CD4-positive, alpha-beta T cell treated with Interleukin-4 for 1 hour (primary cell): ENCODE data around the gene SKA1.
"Not testable (repeated sequence)": the region's sequence is repeated elsewhere in the genome, so short reads cannot be mapped to it uniquely, and the experiment has no call there.

Experiments used
- DNase-seq, 2 donors: peaks; one replicate each; pipeline ENCODE4 v3.0.0-alpha.2; 2020 to 2022

Gene SKA1

DNA sequence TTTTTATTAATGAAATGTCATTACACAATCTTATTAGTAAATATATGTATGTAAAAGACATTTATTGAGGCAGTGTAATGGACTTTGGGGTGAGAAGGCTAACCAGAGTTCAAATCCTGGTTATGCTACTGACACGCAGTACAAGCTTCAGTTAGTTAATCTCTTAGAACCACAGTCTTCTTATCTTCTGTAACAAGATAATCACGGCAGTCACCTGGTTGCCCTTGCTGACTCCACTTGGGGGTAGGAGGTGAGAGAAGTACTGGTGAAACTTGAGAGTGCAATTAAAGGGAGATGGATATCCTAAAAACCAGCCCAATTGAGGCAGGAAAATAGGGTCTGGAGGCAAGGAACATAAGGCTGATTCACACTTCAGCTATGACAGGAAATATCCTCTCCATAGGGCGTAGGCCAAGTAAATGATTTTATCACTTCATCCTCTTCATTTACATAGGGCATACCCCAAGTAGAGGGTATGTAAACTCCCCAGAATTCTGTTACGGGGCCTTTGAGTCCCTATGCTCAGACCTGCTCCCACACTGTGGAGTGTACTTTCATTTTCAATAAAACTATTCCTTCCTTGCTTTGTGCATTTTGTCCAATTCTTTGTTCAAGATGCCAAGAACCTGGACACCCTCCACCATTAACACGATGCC lies 21.3 kb downstream of the SKA1 start:
- DNase-seq = no peak

DNA sequence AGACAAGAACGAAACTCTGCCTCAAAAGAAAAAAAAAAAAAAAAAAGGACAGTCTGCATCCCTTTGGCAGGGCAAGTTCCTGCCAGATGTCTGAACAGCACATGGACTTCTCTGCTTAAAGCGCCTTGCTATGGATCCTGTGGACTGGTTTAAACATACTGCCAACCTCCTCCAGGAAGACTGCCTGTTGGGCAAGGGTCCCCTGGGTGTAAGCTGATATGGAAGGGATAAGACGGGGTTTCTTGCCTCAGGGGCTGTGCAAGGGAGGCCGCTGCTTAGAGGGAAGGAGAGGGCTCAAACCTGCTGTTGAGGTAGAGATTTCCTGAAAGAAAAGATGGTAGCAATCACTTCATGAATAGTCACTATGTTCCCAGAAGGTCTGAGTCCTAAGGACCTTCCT lies 22.2 kb downstream of the SKA1 start:
- no peak for DNase-seq

DNA sequence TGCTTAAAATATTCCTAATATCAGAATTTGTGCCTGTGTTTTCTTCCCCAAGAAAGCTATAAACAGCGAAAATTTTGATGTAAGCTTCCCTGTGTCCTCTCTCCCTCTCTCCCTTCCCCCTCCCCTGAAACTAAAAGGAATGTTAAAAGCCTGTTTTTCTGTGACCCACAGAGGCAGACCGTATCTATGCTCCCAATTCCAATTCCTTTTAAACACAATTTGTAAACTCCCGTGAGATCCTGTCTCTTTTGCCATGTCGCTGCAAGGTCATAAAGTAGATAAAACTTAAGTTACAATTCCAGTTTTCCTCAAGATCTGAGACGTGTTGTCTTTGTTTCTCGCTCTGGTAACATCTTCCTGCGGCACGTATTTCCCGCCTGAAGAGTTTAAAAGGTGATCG lies 23.3 kb downstream of the SKA1 start:
- DNase-seq = no peak

DNA sequence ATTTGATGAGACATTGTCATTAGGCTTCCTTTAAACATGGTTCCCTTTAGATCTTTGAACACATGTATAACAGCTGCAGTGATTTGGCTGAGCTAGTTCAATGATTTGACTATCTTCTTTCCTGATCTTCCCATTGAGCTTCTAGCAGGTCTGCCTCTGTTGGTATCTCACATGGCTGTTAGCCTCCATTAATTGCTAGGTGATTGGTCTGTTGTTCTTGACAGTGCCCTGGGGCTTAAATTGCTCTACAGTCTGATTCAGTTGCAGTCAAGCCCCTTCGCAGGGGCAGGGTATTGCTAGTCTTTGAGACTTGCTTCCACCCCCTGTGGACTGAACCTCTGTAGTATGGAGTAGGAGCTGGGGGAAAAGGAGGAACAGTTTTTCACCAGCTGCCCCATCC lies 24.1 kb downstream of the SKA1 start:
- DNase-seq = no peak

DNA sequence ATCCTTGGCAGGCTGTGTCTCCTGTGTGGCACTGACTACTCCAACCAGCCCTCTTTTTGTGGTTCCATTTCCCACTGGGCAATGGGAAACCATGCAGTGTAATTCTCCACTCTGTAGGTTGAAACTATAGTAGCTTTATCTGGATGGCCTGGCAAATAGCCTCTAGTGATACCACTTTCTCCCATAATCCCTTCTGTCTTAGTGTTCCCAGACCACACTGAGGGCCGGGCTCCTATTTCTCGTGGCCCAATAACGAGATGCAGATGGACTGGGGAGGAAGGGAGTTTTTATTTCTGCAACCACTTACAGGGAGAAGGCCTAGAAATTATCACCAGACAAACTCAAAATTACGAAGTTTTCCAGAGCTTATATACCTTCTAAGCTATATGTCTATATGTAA lies 24.7 kb downstream of the SKA1 start:
- DNase-seq = no peak

DNA sequence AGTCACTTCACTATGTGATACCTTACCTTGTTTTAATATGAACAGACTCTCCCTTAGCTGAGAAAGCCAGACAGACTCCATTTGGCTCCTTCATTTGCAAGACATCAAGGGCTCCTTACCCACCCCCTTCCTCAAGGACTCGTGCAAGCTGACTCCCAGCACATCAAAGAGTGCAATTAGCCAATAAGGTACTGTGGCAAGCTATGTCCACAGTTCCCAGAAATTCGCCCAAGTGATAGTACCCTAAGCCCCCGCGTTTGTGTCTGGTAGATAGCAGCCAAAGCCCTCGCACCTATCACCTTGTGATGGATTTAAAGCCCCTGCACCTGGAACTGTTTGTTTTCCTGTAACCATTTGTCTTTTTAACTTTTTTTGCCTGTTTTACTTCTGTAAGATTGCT lies 25.6 kb downstream of the SKA1 start:
- DNase-seq = not testable (repeated sequence)

DNA sequence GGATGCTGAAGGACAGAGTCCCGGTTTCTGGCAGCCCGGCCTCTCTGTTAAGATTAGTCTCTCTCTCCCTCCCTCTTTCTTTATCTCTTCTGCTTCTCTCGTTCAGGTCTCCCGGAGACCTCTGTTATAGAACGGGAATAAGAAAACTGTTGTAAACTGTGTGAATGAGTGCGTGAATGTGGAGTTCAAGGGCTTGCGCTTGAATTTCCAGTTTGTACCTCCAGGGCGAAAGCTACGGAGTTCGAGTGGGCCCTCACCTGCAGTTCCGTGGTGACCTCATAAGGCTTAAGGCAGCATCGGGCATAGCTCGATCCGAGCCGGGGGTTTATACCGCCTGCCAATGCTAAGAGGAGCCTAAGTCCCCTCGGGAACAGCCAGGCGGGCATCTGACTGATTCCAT lies 26.4 kb downstream of the SKA1 start:
- no peak for DNase-seq

DNA sequence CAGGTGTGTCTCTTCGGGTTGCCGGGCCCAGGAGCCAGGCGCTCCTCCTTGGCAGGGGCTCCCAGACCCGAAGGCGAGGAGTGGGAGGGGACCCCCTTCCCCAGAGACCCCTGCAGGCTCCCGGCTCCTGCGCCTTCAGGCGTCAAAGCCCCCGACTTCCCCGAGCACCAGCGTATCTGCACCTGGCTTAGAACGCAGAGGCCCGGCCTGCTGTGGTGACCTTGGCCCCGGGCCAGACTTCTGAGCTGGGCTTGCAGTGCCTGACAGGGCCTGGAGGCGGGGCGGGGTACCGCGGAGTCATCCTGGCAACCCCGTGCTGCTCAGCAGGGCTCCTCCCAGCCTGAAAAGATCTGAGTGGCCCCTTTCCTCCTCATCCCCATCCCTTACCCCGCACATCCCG lies 27.0 kb downstream of the SKA1 start:
- no peak for DNase-seq

DNA sequence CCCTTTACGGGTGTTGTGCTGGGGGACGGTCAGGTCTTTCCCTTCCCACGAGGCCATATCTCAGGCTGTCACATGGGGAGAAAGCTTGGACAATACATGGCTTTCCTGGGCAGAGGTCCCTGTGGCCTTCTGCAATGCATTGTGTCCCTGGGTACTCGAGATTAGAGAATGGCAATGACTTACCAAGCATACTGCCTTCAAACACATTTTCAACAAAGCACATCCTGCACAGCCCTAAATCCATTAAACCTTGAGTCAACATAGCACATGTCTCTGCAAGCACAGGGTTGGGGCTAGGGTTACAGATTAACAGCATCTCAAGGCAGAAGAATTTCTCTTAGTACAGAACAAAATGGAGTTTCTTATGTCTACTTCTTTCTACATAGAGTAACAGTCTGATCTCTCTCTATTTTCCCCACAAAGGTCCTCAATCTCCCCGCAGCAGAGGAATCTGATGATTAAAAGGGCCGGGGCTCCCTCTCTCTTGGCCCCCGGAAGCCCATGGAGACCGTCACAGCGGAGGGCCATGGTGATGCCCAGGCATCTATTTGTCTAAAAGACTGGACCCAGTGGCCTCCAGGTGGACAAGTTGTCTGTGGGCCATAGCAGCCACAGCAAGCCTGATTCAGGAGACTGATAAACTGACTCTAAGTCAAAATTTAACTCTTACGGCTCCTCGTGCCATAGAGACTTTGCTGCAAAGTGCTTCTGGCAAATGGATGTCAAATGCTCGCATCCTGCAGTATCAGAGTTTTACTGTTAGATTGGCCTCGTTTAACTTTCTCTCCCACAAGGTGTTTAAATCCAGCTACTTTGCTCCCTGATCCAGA lies 30.1 kb downstream of the SKA1 start:
- not testable (repeated sequence) for DNase-seq

DNA sequence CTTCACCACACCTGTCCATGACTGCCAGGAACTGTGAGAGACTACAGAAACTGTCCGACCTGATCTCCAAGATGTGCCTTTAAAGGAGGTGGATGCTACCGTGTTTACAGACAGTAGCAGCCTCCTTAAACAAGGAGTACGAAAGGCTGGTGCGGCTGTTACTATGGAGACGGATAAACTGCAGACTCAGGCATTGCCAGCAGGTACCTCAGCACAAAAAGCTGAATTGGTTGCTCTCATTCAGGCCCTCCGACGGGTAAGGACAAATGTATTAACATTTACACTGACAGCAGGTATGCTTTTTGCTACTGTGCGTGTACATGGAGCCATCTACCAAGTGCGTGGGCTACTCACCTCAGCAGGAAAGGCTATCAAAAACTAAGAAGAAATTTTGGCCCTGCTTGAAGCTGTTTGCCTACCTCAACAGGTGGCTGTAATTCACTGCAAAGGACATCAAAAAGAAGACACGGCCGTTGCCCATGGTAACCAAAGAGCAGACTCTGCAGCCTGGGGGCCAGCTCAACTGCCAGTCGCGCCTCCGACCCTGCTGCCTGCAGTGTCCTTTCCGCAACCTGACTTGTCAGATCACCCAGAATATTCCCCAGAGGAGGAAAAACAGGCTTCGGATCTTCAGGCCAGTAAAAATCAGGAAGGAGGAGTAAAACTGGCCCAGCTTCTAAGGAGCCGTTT lies 30.9 kb downstream of the SKA1 start:
- DNase-seq = no peak

DNA sequence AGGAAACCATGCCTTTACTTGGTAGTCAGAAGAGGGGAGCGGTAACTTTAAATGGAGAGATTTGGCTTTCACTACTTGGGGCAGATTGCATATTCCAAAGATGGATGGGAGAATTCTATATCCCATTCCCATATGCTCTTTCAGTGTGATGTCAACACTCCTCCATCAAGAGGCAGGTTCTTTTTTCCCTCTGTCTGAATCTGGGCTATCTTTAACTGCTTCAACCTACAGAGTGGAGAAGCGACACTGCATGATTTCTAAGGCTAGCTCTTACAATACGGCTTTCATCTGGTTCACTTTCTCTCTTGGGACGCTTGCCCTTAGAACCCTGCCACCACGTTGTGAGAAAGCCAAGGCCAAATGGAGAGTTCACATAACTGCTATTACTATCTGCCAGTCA lies 34.4 kb downstream of the SKA1 start:
- no peak for DNase-seq

DNA sequence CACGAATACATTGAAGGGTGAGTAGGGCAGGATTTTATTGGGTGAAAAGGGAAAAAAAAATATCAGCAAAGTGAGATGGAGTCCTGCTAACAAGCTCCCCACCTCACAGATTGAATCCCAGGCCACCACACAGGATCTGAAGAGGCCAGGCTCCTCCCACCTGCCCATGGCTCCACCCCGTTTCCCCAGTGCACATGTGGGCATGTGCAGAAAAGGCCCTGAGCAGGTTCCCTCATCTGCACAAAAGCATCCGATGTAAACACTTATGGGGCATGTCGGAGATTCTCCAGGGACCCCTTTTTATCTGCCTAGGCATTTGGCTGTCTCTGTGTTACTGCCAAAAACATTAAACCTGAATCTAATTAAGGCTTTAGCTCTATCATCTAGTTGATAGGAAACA lies 35.2 kb downstream of the SKA1 start:
- DNase-seq = no peak

DNA sequence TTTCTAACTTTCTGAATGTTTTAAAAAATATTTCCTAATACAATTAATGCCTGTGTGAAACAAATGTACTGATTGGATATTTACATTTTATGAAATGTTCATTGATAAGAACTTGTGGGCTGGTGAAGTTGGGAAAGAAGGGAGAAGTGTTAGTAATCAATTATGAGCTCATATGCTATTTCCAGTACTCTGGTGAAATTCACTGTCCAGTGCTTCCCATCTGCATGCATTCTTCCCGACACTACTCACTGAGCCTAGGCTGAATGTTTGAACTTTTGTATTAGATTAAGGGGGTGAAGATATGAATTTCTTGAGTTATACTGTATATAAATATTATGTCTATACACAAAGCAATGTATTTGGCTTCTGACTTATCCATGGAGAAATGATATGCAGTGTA lies 36.0 kb downstream of the SKA1 start:
- no peak for DNase-seq

DNA sequence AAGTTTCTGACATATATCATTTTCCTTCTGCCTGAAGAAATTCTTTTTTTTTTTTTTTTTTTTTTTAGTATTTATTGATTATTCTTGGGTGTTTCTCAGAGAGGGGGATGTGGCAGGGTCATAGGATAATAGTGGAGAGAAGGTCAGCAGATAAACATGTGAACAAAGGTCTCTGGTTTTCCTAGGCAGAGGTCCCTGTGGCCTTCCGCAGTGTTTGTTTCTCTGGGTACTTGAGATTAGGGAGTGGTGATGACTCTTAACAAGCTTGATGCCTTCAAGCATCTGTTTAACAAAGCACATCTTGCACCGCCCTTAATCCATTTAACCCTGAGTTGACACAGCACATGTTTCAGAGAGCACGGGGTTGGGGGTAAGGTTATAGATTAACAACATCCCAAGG lies 42.0 kb downstream of the SKA1 start:
- not testable (repeated sequence) for DNase-seq

DNA sequence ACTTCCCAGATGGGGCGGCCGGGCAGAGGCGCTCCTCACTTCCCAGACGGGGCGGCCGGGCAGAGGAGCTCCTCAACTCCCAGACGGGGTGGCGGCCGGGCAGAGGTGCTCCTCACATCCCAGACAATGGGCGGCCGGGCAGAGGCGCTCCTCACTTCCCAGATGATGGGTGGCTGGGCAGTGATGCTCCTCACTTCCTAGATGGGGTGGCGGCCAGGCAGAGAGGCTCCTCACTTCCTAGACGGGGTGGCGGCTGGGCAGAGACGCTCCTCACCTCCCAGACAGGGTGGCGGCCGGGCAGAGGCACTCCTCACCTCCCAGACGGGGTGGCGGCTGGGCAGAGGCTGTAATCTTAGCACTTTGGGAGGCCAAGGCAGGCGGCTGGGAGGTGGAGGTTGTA lies 42.9 kb downstream of the SKA1 start:
- not testable (repeated sequence) for DNase-seq

DNA sequence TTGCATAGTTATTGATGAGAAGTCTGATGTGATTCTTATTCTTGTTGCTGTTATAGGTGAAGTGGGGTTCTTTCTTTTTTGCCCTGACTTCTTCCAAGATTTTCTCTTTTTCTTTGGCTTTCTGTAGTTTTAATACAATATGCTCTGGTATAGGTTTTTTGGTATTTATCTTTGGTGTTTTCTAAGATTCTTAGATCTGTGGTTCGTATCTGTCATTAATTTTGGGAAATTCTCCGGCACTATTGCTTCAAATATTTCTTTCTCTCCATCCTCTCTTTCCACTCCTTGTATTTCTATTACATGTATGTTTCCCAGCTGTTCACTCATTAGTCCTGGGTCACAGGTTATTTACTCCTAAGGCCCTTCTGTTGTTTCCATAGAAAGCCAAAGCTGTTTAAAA lies 43.8 kb downstream of the SKA1 start:
- no peak for DNase-seq

DNA sequence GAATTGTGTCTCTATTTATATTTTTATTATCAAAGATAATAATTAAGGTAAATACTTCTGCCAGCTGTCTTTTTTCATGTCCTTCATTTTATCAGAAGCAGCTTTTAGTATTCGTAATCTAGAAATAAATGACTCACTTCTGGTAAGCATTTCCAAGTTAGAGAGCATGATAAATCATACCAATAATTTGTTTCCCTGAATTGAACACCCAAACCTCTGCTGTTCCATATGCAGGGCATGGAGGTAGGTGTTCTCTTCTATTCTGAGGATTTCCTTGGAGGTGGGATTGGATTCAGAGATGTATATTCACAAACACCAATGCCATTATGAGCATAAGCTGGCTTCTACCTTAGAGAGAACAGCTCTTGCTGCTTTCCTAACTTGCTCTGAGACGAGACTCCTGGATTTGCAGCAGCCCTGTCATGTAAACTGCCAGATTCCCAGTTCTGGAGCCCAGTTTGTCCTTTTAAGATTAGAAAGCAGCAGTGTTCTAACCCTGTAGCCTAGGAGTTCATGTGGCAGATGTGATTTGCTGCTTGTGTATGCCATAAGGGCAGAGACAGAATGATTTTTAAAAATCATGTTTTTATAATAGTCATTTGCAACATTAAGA lies 47.5 kb downstream of the SKA1 start:
- no peak for DNase-seq

DNA sequence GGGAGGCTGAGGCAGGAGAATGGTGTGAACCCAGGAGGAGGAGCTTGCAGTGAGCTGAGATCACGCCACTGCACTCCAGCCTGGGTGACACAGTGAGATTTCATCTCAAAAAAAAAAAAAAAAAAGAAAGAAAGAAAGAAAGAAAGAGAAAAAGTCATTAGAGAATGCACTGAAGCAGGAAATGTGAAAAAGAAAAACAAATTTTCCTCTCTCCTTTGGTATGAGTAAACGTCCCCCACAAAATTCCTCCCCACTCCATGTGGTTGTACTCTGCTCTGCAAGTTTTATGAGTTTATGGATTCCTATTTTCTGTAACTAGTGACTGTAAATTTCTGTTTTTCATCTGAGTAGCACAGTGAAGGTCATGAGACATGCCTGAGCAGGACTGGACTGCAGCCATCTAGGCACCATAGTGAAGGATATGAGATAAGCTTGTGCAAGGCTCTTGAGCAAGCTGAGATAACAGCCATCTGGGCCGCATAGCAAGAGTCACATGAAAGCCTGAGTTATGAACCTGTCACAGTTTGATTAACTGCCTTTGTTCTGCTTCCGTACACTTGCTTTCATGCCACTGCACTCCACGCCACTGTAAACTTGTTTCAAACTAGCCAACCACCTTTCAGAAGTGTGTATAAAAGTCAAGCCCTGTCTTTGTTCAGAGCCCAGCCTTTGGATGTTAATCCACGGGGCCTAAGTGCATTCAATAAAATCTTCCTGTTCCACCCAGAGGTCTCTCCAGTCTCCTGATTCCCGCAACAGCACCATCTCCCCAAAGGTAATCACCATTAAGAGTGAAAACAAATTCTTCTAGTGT lies 50.2 kb downstream of the SKA1 start:
- DNase-seq = no peak

DNA sequence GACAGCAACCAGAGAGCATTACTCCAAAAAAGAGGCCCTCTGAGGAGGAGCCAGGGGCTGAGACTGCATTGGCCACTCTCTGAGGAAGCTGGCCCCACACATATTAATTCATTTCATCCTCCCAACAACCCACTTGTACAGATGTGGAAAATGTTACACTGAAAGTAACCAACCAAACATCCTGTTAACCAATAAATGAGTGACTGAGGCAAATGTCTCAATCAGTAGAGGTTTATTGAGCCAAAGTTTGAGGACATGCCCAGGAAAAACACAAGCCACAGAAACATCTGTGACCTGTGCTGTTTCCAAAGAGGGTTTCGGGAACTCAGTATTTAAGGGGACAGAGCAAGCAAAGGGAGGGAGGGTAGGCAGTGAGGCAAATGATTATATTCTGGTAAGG lies 53.0 kb downstream of the SKA1 start:
- DNase-seq = no peak

DNA sequence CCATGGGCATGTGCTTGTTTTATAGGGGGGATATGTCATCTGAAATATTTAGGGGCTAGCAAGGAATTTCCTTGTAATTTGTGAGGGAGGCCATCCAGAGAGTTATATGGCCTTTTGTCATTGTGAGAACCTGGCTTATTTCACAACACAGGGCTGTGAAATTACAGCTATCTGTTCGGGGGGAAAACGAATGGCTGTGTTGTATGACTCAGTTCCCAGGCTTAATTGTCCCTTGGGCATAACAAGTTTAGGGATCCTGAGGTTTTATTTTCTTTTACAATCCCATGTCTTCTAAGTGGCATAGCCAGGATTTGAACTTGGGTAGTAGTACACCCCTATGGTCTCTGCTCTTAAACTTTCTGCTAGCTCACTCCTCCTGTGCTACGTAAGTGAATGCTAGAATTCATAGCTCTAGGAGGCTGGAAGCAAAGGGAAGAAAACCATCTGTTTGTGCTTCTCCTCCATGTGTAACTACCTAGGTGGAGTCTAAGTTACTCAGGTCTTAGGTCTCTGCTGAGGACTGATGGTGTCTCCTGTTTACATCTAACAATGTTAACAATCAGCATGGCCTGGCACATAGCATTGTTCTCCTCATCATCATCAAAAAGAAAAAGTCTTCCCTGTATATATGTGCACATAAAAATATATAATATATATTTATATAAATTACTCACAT lies 53.8 kb downstream of the SKA1 start:
- DNase-seq = no peak

DNA sequence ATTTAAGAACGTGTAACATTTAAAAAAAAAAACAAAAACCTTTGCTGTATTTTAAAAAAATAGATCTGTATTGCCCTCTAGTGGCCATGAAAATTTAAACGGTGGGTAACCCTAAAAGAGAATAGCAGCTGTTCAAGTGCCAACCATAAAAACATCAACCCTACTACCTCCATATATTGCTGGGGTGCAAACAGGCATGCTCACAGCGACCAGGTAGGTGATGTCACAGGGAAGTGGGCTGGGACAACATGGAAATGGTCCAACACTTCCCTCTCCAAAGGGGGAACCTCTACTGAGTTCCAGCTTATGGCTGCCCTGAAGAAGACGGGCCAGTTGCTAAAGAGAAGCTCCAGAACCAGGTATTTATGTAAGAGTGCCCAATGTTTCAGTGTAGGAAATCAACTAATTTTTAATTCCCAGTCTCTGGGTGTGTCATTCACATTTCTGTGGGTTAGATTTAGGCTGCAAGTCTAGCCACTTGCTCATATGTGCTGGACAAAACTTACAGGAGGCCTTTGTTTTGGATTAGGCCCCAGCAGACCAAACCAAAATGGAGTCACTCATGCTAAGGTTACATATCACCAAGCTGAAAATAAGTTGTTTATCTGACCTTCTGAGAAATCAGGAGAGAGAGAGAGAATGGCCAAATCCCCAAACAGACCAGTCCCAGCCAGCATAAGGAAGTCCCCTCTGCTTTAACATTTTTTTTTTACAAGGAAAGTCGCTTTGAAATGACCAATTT lies 54.5 kb downstream of the SKA1 start:
- peak in 1 of 2 donors; percentile 3 for DNase-seq
